NCI-H2107 (cell line): Measurements from ENCODE around the gene LACC1.

ENCODE experiments used
- DNase-seq: peaks from one replicate; lab custom pipeline; 2025; lab: John Stamatoyannopoulos, UW

LACC1 gene

GRCh38 chr13:43879755-43880181, at the start of gene LACC1:
Gene LACC1, plus strand, starts transcription at chr13:43879904. Its CDS starts 1,082 bp downstream, at chr13:43880986.
- DNase-seq, result no peak

GRCh38 chr13:43830497-43830881, 49.2 kb upstream of the LACC1 start:
- no peak for DNase-seq

GRCh38 chr13:43831088-43831487, 48.6 kb upstream of the LACC1 start:
- DNase-seq, result no peak

GRCh38 chr13:43835701-43836100, 44.0 kb upstream of the LACC1 start:
- no peak for DNase-seq

GRCh38 chr13:43838909-43839308, 40.8 kb upstream of the LACC1 start:
- DNase-seq, result no peak

GRCh38 chr13:43846496-43847158, 33.1 kb upstream of the LACC1 start:
- no peak for DNase-seq

GRCh38 chr13:43848001-43848649, 31.6 kb upstream of the LACC1 start:
- no peak for DNase-seq

GRCh38 chr13:43850873-43851272, 28.8 kb upstream of the LACC1 start:
- no peak for DNase-seq

- DNase-seq, result no peak
These were observed 26.7 kb upstream of the LACC1 start for GRCh38 chr13:43852923-43853404.

GRCh38 chr13:43861863-43862262, 17.8 kb upstream of the LACC1 start:
- DNase-seq, result no peak

GRCh38 chr13:43864921-43865320, 14.8 kb upstream of the LACC1 start:
- no peak for DNase-seq

GRCh38 chr13:43865892-43866291, 13.8 kb upstream of the LACC1 start:
- DNase-seq, result no peak

GRCh38 chr13:43872181-43872580, 7.5 kb upstream of the LACC1 start:
- no peak for DNase-seq

- DNase-seq, result no peak
These were observed 5.1 kb upstream of the LACC1 start for GRCh38 chr13:43874504-43875092.

GRCh38 chr13:43876366-43876765, 3.3 kb upstream of the LACC1 start:
- no peak for DNase-seq

GRCh38 chr13:43877326-43877725, 2.4 kb upstream of the LACC1 start:
- no peak for DNase-seq

GRCh38 chr13:43877766-43878165, 1.9 kb upstream of the LACC1 start:
- no peak for DNase-seq

GRCh38 chr13:43878892-43879754, 581 bp upstream of the LACC1 start, which contains the start of gene CCDC122:
Gene CCDC122, minus strand, starts transcription at chr13:43879740. Its CDS starts 10,364 bp downstream, at chr13:43869376.
- DNase-seq, result peak; percentile 25

GRCh38 chr13:43880214-43880855, 631 bp downstream of the LACC1 start:
- no peak for DNase-seq

- DNase-seq, result no peak
These were observed 1.2 kb downstream of the LACC1 start for GRCh38 chr13:43880926-43881325.

- no peak for DNase-seq
These were observed 1.9 kb downstream of the LACC1 start for GRCh38 chr13:43881580-43881979.

- DNase-seq, result no peak
These were observed 3.9 kb downstream of the LACC1 start for GRCh38 chr13:43883631-43884030.
